A204.1 (cell line): ENCODE measurements around the gene QRICH2.
"Not testable (repeated sequence)": the region's sequence is repeated elsewhere in the genome, so short reads cannot be mapped to it uniquely, and the experiment has no call there.

ENCODE experiments used
- FAIRE-seq: peaks from 2 replicates; lab custom pipeline; 2012; peaks lifted over from hg19 to GRCh38; lab: Jason Lieb, UNC

QRICH2 gene

GRCh38 chr17:76331083-76331482 lies 23.0 kb upstream of the QRICH2 start:
- FAIRE-seq = no peak

GRCh38 chr17:76329664-76330063 lies 21.6 kb upstream of the QRICH2 start:
- FAIRE-seq = no peak

- no peak for FAIRE-seq
These were observed 19.6 kb upstream of the QRICH2 start for GRCh38 chr17:76327696-76328095.

GRCh38 chr17:76326306-76326705 lies 18.2 kb upstream of the QRICH2 start:
- FAIRE-seq = no peak

GRCh38 chr17:76318586-76318985 lies 10.5 kb upstream of the QRICH2 start:
- no peak for FAIRE-seq

GRCh38 chr17:76317535-76317934 lies 9.5 kb upstream of the QRICH2 start:
- no peak for FAIRE-seq

- FAIRE-seq = no peak
These were observed 6.5 kb upstream of the QRICH2 start for GRCh38 chr17:76314392-76315227.

GRCh38 chr17:76312735-76313134 lies 4.7 kb upstream of the QRICH2 start:
- FAIRE-seq = no peak

GRCh38 chr17:76309461-76309860 lies 1.4 kb upstream of the QRICH2 start:
- FAIRE-seq = no peak

GRCh38 chr17:76307299-76307965 lies 644 bp downstream of the QRICH2 start:
- no peak for FAIRE-seq

- not testable (repeated sequence) for FAIRE-seq
These were observed 3.0 kb downstream of the QRICH2 start for GRCh38 chr17:76305135-76305454.

- FAIRE-seq = no peak
These were observed 3.6 kb downstream of the QRICH2 start for GRCh38 chr17:76304226-76305134.

- no peak for FAIRE-seq
These were observed 10.6 kb downstream of the QRICH2 start for GRCh38 chr17:76297436-76297835.

- no peak for FAIRE-seq
These were observed 11.2 kb downstream of the QRICH2 start for GRCh38 chr17:76296889-76297288.

- no peak for FAIRE-seq
These were observed 11.9 kb downstream of the QRICH2 start for GRCh38 chr17:76296186-76296585.

- no peak for FAIRE-seq
These were observed 15.0 kb downstream of the QRICH2 start for GRCh38 chr17:76293106-76293505.

- FAIRE-seq = no peak
These were observed 15.5 kb downstream of the QRICH2 start for GRCh38 chr17:76292567-76292966.

GRCh38 chr17:76281573-76282371 lies 26.3 kb downstream of the QRICH2 start:
- no peak for FAIRE-seq

GRCh38 chr17:76280650-76281049 lies 27.4 kb downstream of the QRICH2 start:
- no peak for FAIRE-seq

- FAIRE-seq = no peak
These were observed 28.3 kb downstream of the QRICH2 start for GRCh38 chr17:76279742-76280287.

GRCh38 chr17:76278952-76279741 lies 28.9 kb downstream of the QRICH2 start:
- no peak for FAIRE-seq
